22Rv1 (cell line): Measurements from ENCODE around the gene ARID3A.
"Not testable (repeated sequence)": the region's sequence is repeated elsewhere in the genome, so short reads cannot be mapped to it uniquely, and the experiment has no call there.

ENCODE experiments used
- H3K27ac ChIP-seq: fragments of 450-650 bp; 2 replicates; pipeline ENCODE4 v1.5.1; 2017
- CTCF ChIP-seq: fragments of 450-650 bp; IDR thresholded peaks from 2 replicates; pipeline ENCODE4 v1.5.1; 2017; ENCODE audit warnings: mild to moderate bottlenecking
- ZFX ChIP-seq: fragments of 450-650 bp; IDR thresholded peaks from 2 replicates; pipeline ENCODE4 v1.6.1; 2017; ENCODE audit warnings: antibody characterized with exemption, borderline replicate concordance

The ARID3A gene

GRCh38 chr19:952680-953444, 27.0 kb downstream of the ARID3A start:
- no peak overlapping the region for H3K27ac ChIP-seq
- TF ChIP-seq CTCF (no peak), ZFX (no peak)

DNA sequence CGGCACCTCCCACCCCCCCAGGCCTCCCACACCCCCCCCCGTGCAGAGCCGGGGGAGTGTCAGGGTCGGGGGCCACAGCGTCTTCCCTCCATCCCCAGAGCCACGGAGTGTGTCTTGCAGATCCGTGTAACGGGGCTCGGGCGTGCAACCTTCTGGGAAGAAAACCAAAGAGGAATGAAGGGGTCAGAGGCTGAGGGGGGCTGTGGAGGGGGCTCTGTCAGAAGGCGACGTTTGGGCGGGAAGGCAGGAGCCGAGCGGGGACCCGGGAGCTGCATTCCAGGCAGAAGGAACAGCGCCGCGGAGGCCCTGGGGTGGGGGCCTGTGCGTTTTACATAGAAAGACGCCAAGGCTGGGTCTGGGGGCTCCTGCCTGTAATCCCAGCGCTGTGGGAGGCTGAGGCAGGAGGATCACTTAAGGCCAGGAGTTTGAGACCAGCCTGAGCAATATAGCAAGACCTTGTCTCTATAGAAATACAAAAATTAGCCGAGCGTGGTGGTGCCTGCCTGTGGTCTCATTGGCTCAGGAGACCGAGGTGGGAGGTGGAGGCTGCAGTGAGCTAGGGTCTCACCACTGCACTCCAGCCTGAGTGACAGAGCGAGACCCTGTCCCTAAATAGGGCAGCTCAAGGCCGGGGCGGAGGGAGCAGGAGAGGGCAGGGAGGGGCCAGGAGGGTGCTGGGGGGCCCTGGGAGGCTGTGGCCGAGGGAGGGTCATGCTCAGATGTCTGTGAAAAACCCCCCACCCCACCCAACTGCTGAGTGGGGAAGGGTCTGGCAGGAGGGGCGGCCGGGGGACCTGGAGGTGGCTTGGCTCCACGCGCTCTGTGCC, 27.8 kb downstream of the ARID3A start:
- no peak overlapping the region for H3K27ac ChIP-seq
- TF ChIP-seq CTCF (no peak), ZFX (no peak)

DNA sequence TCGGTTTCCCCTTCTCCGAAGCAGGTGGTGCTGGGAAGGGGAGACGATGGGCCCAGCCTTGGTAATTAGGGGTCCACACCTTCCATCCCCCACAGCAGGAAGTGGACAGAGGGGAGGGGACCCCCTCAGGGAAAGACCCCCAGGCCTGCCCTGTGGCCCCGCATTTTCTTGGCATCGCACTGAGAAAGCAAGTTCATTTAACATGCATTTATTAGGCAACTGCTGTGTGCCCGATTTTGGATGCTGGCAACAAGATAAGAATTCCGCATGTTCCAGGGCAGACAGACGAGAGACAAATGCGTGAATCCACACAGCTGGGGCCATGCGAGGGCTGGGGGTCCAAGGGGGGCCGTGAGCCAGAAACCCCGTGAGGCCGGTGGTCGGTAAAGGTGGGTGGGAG, 28.4 kb downstream of the ARID3A start:
- no peak overlapping the region for H3K27ac ChIP-seq
- TF ChIP-seq ZFX (no peak), CTCF (no peak)

GRCh38 chr19:954672-955494, 29.0 kb downstream of the ARID3A start:
- no peak for TF ChIP-seq CTCF
- no peak for TF ChIP-seq ZFX
- no peak overlapping the region for H3K27ac ChIP-seq

- H3K27ac ChIP-seq: no peak overlapping the region
- TF ChIP-seq ZFX (no peak), CTCF (no peak)
Measured at GRCh38 chr19:955803-956765, 30.2 kb downstream of the ARID3A start.

- H3K27ac ChIP-seq: no peak overlapping the region
- TF ChIP-seq ZFX: no peak
- no peak for TF ChIP-seq CTCF
Measured at GRCh38 chr19:956766-957440, 31.1 kb downstream of the ARID3A start.

DNA sequence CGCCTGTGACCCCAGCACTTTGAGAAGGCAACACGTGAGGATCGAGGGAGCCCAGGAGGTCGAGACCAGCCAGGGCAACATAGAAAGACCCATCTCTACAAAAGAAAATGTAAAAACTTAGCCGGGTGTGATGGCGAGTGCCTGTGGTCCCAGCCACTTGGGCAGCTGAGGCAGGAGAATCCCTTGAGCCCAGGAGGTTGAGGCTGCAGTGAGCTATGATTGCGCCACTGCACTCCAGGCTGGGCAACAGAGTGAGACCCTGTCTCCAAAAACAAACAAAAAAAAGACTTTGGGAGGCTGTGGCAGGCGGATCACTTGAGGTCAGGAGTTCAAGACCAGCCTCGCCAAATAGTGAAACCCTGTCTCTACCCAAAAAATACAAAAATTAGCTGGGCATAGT, 31.7 kb downstream of the ARID3A start:
- H3K27ac ChIP-seq: not testable (repeated sequence)
